GM12891 (cell line): ENCODE results near the gene PIK3C2B.

Experiments
- POLR2A ChIP-seq: IDR thresholded peaks from 2 replicates; pipeline ENCODE4 v1.6.1; 2011; ENCODE audit warnings: low read depth, low read length, control low read depth
- POLR2AphosphoS5 ChIP-seq: IDR thresholded peaks from 2 replicates; pipeline ENCODE4 v1.6.1; 2011; ENCODE audit warnings: low read depth, low read length, control low read depth
- TAF1 ChIP-seq: IDR thresholded peaks from 2 replicates; pipeline ENCODE4 v1.6.1; 2011; ENCODE audit warnings: low read depth, low read length, control low read depth

- peak; percentile 59 for TF ChIP-seq POLR2AphosphoS5
- peak; percentile 88 for TF ChIP-seq TAF1
- peak; percentile 55 for TF ChIP-seq POLR2A
These were observed 21.7 kb upstream of the PIK3C2B start, which contains the start of gene MDM4 for GRCh38 chr1:204516180-204516879.
